GM12878 (cell line): ENCODE results near the gene ZNF543. TPM values are rescaled to one million over a fixed set of nuclear protein-coding genes. Genes with fewer than 3 reads are reported as not detected.

Source experiments
- ATAC-seq: fragments of 200-7000 bp; cut with Tn5 transposase; 3 replicates; pipeline ENCODE4 v1.9.1; 2020; ENCODE audit warnings: mild to moderate bottlenecking, moderate library complexity
- BruUV-seq: library from RNA; stranded (reverse); fragments of 400-500 nt; replicated peaks from 2 replicates; lab custom pipeline; 2021; lab: Mats Ljungman, UMichigan
- CTCF ChIA-PET: fragments of 300-600 bp; sonication (Branson Sonifier 250); formaldehyde crosslinking; extraction: SDS; loops from one replicate; lab custom pipeline; 2021; ENCODE audit warnings: inconsistent platforms; lab: Yijun Ruan, JAX
- POLR2A ChIA-PET: fragments of 350-600 bp; formaldehyde crosslinking; extraction: SDS; loops from one replicate; lab custom pipeline; 2021; ENCODE audit warnings: inconsistent platforms; lab: Charles Lee
- RAD21 ChIA-PET: fragments of 300-600 bp; sonication (Branson Sonifier 250); formaldehyde crosslinking; loops from one replicate; lab custom pipeline; 2023; ENCODE audit warnings: antibody characterized with exemption; ENCODE audit not compliant: unreplicated experiment; lab: Charles Lee
- SMC1A ChIA-PET: fragments of 300-600 bp; sonication (Branson Sonifier 250); formaldehyde crosslinking; loops from one replicate; lab custom pipeline; 2023; ENCODE audit not compliant: unreplicated experiment, uncharacterized antibody; lab: Charles Lee
- DNase-seq: peaks from one replicate; pipeline ENCODE4 v3.0.0-alpha.2; 2011; ENCODE audit warnings: low read depth, low spot score
- FAIRE-seq: peaks from 3 replicates; lab custom pipeline; 2011; peaks lifted over from hg19 to GRCh38; lab: Jason Lieb, UNC
- H2AFZ ChIP-seq: 2 replicates; pipeline ENCODE4 v1.6.0; 2011; ENCODE audit warnings: low read depth, low read length, control low read depth; ENCODE audit not compliant: control insufficient read depth
- H3K27ac ChIP-seq: 2 replicates; pipeline ENCODE4 v1.5.1; 2011; ENCODE audit warnings: control low read depth; ENCODE audit not compliant: control insufficient read depth, insufficient read depth
- H3K27me3 ChIP-seq, 2 experiments: replicated peaks in 1 of 2; 2 replicates each; pipeline versions ENCODE4 v1.6.0 to v1.6.1; 2011; ENCODE audit warnings: low read length in 1 of 2; ENCODE audit not compliant: control insufficient read depth in 2 of 2, insufficient read depth in 2 of 2
- H3K36me3 ChIP-seq, 2 experiments: 2 replicates each; pipeline ENCODE4 v1.5.1; 2011; ENCODE audit warnings: low read length in 1 of 2; ENCODE audit not compliant: control insufficient read depth in 2 of 2, insufficient read depth in 2 of 2
- H3K4me1 ChIP-seq: 2 replicates; pipeline ENCODE4 v1.6.1; 2011; ENCODE audit warnings: mild to moderate bottlenecking, low read length, moderate library complexity, mixed read lengths; ENCODE audit not compliant: control insufficient read depth, insufficient read depth
- H3K4me2 ChIP-seq: 2 replicates; pipeline ENCODE4 v1.6.0; 2011; ENCODE audit warnings: control low read depth; ENCODE audit not compliant: control insufficient read depth, insufficient read depth
- H3K4me3 ChIP-seq: fragments of 200-600 bp; sonication (generic); 2 replicates; pipeline ENCODE4 v1.5.1; 2016
- H3K79me2 ChIP-seq: 2 replicates; pipeline ENCODE4 v1.6.0; 2011; ENCODE audit warnings: low read length; ENCODE audit not compliant: control insufficient read depth, insufficient read depth
- H3K9ac ChIP-seq: 2 replicates; pipeline ENCODE4 v1.8.0; 2011; ENCODE audit warnings: low read length, control low read depth, mixed read lengths; ENCODE audit not compliant: control insufficient read depth, insufficient read depth
- H3K9me3 ChIP-seq: replicated peaks from 3 replicates; pipeline ENCODE4 v1.5.1; 2011; ENCODE audit warnings: mild to moderate bottlenecking, low read length; ENCODE audit not compliant: control insufficient read depth, insufficient read depth
- H4K20me1 ChIP-seq: 2 replicates; pipeline ENCODE4 v1.6.0; 2011; ENCODE audit not compliant: control insufficient read depth, insufficient read depth
- ATF2 ChIP-seq: IDR thresholded peaks from 2 replicates; pipeline ENCODE4 v1.6.1; 2012; ENCODE audit warnings: low read length, inconsistent platforms
- HDAC2 ChIP-seq: fragments of 200-600 bp; sonication (generic); IDR thresholded peaks from 2 replicates; pipeline ENCODE4 v1.6.1; 2017
- PKNOX1 ChIP-seq: fragments of 450-650 bp; IDR thresholded peaks from 2 replicates; pipeline ENCODE4 v1.6.1; 2016; ENCODE audit warnings: mild to moderate bottlenecking
- POLR2A ChIP-seq: IDR thresholded peaks from 2 replicates; pipeline ENCODE4 v1.6.1; 2011; ENCODE audit warnings: low read depth, mild to moderate bottlenecking, low read length
- POLR2AphosphoS5 ChIP-seq: IDR thresholded peaks from 2 replicates; pipeline ENCODE4 v1.6.1; 2011; ENCODE audit warnings: mild to moderate bottlenecking, low read length, inconsistent platforms
- SP1 ChIP-seq: IDR thresholded peaks from one replicate; pipeline ENCODE4 v1.6.1; 2011; ENCODE audit warnings: low read depth, low read length
- SPI1 ChIP-seq: IDR thresholded peaks from 2 replicates; pipeline ENCODE4 v1.6.1; 2011; ENCODE audit warnings: low read depth, mild to moderate bottlenecking, low read length, moderate library complexity, borderline replicate concordance; ENCODE audit not compliant: insufficient read depth
- SUZ12 ChIP-seq: fragments of 200-600 bp; sonication (generic); IDR thresholded peaks from one replicate; pipeline ENCODE4 v1.6.1; 2018; ENCODE audit warnings: antibody characterized with exemption, mild to moderate bottlenecking; ENCODE audit not compliant: unreplicated experiment
- ZNF622 ChIP-seq: fragments of 450-650 bp; IDR thresholded peaks from 2 replicates; pipeline ENCODE4 v1.6.1; 2017; ENCODE audit warnings: mild to moderate bottlenecking, inconsistent platforms
- WGBS: methylation state at CpG from one replicate; pipeline ENCODE4 v1.1.6; 2016; ENCODE audit warnings: low lambda C conversion rate; ENCODE audit not compliant: insufficient replicate concordance, insufficient coverage; ENCODE audit errors: missing lambda C conversion rate; 5-methylcytosine and 5-hydroxymethylcytosine counted together
- in situ Hi-C: fragments of 300-500 bp; cut with MboI; formaldehyde crosslinking; loops from 9 replicates; pipeline ENCODE4 v1.14.3; 2018; ENCODE audit warnings: mixed read lengths
- intact Hi-C: fragments of 100-400 bp; cut with micrococcal nuclease; formaldehyde crosslinking; loops from one replicate; pipeline ENCODE4 v1.14.2; 2022; ENCODE audit not compliant: unreplicated experiment
- polyA plus RNA-seq, 11 experiments: library from polyadenylated mRNA; depleted of rRNA in 4 of 11; unstranded in 6 of 11; stranded (reverse) in 5 of 11; fragments of >200 nt; fragmentation: Nextera tagmentation in 4 of 11; fragmentation: Illumina TruSeq in 1 of 11; extraction: Ambion mirVana in 4 of 11; extraction: Trizol in 1 of 11; gene quantifications; 1 replicate in 1 of 11; 2 replicates in 10 of 11; pipeline versions ENCODE4 v1.2.1 to v1.2.3, GENCODE V29; 2011 to 2016; ENCODE audit warnings: inconsistent platforms in 2 of 11, missing spikeins in 2 of 11, low read depth in 1 of 11
- total RNA-seq, 4 experiments: library from RNA; depleted of rRNA in 3 of 4; stranded (reverse); fragments of >200 nt in 3 of 4; fragmentation: Illumina TruSeq in 1 of 4; extraction: Trizol in 1 of 4; gene quantifications; 2 replicates each; pipeline versions ENCODE4 v1.2.1 to v1.2.3, GENCODE V29; 2013 to 2021

The ZNF543 gene
- total and polyA plus RNA-seq, 10 of the 15 experiments (the other 5 are each of a cell fraction or from before 2014, with no cell fraction given): 0.53 to 9.0 (median 3.5) TPM

- TF ChIP-seq ZNF622: no peak
- TF ChIP-seq ATF2: no peak
- no peak for TF ChIP-seq SPI1
- TF ChIP-seq POLR2A: peak; percentile 70
- no peak for TF ChIP-seq HDAC2
- no peak for TF ChIP-seq SP1
- TF ChIP-seq SUZ12: no peak
These were observed 18.2 kb upstream of the ZNF543 start (continued) for GRCh38 chr19:57302020-57302465.

GRCh38 chr19:57302727-57303401 is 17.4 kb upstream of the ZNF543 start:
- intact Hi-C loops: no loop called here
- peak; percentile 38 for ATAC-seq
- in situ Hi-C loops: no loop called here
- FAIRE-seq: no peak
- 70% methylated on average over 7 of the region's 7 CpGs for WGBS
- peaks cover 5 to 16% of the 10 kb centered on the region in 2 experiments for H3K36me3 ChIP-seq
- no peaks in the 10 kb centered on the region for H3K9me3 ChIP-seq
- H2AFZ ChIP-seq: no peak overlapping the region
- no peak overlapping the region for H3K27ac ChIP-seq
- TF ChIP-seq PKNOX1 (no peak), POLR2AphosphoS5 (peak; percentile 60; the same call in 1 of the 2 replicates), POLR2A (peak; percentile 14; the same call in 1 of the 2 replicates)
- H3K4me3 ChIP-seq: no peak overlapping the region
- ChIA-PET POLR2A (interaction anchor here (0.9 to 1.1 kb wide), 3 partner anchors 9 to 13 kb away, joined by 3 read pairs; no protein-coding TSS in a partner anchor), SMC1A (interaction anchor here (0.5 to 2.5 kb wide), 3 partner anchors 11 to 55 kb away, joined by 3 to 7 read pairs (median 5); no protein-coding TSS in a partner anchor), CTCF (interaction anchor here (0.7 to 1.0 kb wide), 3 partner anchors 15 to 107 kb away, joined by 3 to 4 read pairs (median 3); no protein-coding TSS in a partner anchor), RAD21 (interaction anchor here (1.6 kb wide), 1 partner anchor 10 kb away, joined by 5 read pairs; no protein-coding TSS in a partner anchor)
- no TSS peak for BruUV-seq
- no peak overlapping the region for H3K9ac ChIP-seq
- DNase-seq: no peak
- H3K79me2 ChIP-seq: peaks cover 7% of the 10 kb centered on the region
- H3K4me2 ChIP-seq: no peak overlapping the region
- no peaks in the 10 kb centered on the region for H4K20me1 ChIP-seq
- H3K27me3 ChIP-seq: no peaks in the 10 kb centered on the region
- no peaks in the 10 kb centered on the region for H3K4me1 ChIP-seq
